NOMO-1 treated with DMSO at 0.1 percent for 48 hours (cell line): ENCODE measurements around the gene DUSP18.
"Not testable (repeated sequence)": the region's sequence is repeated elsewhere in the genome, so short reads cannot be mapped to it uniquely, and the experiment has no call there.

Experiments
- DNase-seq: peaks from one replicate; lab custom pipeline; 2025; ENCODE audit not compliant: unreplicated experiment; lab: John Stamatoyannopoulos, UW

DUSP18 gene

DNA sequence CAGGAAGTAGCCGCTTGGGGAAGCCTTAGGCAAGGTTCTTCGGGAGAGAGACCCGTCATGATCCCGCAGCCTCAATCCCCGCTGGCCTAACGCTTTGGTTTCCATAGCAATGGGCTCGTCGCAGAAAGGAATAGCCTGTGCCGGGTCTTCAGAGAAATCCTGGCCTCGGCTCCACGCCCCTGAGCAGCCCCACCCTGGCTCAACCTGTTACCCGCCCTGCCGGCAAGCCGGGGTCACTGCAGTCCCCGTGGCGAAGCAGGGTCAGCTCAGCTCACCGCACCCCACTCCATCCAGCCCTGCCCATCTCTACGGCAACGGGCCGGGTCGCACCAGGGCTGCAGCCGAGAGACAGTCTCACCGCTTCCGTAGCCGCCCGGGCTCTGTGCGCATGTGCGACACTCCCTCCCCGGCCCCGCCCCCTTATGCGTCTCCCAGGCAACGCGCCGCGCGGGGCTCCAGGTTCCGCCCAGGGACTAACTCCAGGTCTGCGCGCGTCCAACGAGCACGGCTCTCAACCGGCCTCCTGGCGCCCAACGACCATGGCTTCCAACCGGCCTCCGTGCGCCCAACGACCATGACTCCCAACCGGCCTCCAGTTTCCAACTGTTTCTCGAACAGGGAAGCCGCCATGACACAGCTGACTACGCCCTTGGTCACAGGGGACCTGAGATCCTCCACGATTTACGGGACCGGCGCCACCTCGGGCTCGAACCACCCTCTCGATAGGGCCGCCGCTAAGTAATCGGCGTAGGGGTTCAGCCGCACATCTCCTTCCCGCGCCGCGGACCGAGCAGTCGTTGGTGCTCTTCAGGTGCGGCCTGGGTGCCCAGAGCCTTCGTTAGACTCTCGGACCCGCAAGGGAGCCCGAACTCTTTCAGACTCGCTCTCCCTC lies at the start of gene DUSP18:
TSS of gene DUSP18 (minus strand) at position 382 of the 892 bp plus-strand sequence. CDS start 3,872 bp downstream, outside the sequence.
- peak; percentile 75 for DNase-seq

DNA sequence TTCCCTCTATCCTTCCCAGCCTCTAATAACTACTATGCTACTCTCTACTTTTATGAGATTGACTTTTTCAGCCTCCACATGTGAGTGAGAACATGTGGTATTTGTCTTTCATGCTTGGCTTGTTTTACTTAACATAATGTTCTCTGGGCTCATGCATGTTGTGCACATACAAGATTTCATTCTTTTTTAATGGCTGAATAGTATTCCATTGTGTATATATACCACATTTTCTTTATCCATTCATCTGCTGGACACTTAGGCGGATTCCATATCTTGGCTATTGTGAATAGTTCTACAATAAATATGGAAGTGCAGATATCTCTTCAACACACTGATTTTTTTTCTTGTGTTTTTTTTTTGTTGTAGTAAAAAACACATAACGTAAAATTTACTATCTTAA lies 46.4 kb upstream of the DUSP18 start:
- DNase-seq: no peak

DNA sequence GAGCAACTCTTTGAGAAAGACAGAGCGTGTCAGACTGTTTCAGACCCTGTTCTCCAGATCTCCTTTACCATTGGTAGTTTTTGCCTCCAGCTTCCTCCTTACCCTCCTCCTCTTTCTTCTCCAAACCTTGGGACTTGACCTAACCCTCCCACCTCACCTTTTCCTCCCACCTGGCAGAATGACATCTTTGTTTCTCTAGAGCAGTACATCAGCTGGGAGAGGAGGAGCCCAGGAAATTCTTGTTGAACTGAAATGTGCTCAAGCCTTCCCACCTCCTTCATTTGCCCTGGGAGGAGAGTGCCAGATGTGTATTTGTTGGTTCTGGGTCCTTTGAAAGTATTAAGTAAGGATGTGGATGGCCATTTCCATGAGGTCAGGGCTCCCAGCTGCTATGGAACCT lies 44.4 kb upstream of the DUSP18 start:
- no peak for DNase-seq

DNA sequence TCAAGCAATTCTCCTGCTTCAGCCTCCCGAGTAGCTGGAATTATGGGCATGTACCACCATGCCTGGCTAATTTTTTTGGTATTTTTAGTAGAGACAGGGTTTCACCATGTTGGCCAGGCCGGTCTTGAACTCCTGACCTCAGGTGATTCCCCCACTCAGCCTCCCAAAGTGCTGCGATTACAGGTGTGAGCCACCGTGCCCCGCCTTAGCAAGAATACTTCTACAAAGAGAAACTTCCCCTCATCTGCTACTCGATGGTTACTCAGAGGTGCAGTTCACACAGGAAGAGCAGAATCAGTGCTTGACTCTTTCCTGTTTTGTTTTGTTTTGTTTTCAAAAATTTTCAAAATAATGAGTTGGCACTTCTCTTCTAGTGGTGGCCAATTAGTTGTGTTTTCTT lies 42.3 kb upstream of the DUSP18 start:
- DNase-seq: not testable (repeated sequence)

DNA sequence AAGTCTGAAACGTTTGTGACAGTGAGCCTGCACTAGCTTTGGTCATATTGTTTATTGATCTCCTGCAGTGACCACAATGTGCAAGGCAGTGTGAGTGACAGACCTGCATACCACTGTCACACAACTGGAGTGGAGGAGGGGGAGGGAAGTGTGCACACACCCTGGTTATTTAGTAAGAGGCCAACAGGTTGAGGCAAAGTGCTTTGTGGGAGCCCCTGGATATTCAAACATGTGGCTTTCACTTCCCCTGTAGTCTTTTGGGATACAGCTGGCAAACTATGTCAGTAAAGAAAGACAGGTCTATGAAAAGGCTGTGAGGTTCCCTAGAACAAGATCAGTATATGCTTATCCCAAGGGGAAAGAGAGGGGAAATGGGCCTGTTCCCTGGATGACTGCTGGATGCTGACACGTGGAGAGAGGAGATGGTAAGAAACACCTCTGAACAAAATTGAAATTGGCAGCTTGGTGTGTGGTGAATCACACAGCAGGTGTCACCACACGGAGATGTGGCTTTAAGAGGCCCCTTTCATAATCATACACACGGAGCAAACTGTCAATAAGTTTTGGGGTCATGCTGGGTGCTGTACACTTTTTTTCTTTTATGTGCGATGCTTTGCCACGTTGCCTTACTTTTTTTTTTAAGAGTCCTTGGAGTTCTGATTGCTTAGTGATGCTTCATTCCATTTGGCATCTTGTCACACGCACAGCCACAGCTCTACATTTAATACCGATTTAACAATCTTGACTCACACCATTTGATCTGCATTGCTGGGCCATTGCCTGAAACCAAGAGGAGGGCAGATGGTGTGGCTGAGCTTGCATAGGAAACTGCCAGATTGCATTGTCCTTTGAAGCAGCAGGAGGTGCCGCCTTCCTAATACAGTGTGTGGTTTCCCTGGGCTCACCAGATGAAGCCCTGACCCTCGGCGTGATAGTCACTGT lies 38.3 kb upstream of the DUSP18 start:
- DNase-seq: peak; percentile 61

DNA sequence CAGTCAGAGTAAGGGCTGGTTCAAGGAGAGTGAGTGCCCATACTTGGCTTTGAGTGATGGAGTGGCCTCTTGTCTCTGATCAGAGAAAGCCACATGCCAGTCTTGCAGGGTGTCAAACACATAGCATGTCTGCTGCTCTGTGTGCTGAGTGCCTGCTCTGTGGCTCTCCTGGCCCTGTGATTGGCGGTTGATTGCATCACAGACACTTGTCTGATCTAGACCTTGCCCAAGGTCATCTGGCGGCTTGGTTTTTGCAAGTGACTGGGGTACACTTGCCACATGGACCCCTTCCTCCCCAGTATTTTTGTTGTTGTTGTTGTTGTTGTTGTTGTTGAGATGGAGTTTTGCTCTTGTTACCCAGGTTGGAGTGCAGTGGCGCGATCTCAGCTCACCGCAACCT lies 37.3 kb upstream of the DUSP18 start:
- DNase-seq: no peak

DNA sequence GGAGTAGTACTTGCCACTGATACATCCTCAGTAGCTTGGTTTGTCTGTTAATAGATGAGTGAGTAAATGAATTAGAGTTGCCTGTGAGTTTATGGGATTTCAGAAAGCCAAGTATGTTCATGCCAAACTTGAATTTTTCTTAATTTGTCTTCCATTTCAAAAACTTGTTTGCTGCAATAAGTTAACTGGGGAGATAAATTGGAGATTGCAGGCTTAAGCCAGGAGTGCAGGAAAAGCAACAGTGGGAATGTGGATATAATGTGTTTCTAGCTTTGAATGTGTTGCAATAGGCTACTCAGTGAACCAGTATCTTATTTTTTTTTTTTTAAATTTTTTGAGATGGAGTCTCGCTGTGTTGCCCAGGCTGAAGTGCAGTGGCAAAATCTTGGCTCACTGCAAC lies 35.2 kb upstream of the DUSP18 start:
- DNase-seq: no peak

DNA sequence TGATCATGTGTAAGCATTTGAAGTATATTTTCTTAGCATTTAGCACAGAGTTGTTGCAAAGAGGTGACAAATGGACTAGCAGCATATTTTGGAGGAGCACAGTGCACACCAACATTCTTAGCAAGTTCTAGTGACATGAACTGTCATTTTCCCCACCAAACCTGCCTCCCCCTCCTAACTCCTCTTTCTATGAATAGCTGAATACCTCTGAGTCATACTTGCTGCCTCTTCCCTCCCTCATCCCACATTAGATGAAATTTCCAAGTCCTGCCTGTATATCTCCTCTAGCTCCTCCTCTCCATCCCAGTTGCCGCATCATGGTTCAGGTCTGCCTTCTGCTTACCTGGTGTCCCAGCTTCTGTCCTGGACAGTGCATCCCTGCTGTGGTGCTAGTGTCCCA lies 34.2 kb upstream of the DUSP18 start:
- DNase-seq: no peak

DNA sequence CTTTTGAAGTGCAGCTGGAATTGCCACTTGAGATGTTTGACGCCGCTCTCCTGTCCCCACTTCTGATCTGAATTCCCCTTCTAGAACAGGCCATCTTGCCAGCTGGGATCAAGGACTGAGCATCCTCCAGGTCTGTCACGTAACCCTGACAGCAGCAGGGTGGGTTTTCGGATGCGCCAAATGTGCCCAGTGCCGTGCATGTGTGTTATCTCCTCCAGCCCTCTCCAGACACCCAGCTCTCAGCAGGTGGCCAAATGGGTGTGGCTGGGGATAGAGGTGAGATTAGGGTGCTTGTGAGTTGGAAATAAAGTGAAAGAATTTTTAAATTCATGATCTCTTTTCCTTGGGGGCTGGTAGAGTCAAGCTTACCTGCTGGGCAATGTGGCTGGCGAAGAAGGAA lies 30.3 kb upstream of the DUSP18 start:
- no peak for DNase-seq

DNA sequence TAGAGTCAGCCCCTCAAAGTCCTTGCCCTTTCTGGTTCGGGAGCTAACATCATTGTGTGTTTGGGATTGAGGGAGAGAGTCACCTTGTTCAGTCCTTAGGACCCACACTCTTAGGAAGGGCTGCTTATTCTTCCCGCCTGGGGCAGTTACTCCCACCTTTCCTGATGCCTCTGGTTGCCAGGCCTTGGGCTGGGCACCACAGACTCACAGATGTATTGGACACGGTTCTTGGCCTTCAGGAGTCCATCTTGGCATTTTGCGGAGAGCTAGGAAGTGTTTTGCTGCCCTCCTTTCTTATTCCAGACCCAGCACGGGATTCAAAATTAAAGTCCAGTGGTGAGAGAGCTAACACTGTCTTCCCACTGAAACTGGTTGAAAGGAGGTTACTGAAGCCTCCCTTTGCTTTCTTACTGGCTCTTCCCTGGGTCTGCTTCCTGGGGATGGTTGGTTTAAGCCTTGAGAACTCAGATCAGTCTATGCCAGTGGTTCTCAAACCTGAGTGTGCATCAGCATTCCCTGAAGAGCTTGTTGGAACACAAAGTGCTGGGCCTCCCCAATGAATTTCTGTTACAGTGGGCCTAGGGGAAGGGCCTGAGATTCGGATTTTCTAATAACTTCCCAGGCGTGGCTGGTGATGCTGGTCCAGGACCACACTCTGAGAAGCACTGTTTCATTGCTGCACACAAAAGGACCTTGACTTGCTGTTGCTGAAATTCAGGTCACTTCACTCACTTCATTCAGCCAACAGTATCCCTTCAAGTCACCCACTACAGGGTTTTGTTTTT lies 28.4 kb upstream of the DUSP18 start:
- DNase-seq: no peak

DNA sequence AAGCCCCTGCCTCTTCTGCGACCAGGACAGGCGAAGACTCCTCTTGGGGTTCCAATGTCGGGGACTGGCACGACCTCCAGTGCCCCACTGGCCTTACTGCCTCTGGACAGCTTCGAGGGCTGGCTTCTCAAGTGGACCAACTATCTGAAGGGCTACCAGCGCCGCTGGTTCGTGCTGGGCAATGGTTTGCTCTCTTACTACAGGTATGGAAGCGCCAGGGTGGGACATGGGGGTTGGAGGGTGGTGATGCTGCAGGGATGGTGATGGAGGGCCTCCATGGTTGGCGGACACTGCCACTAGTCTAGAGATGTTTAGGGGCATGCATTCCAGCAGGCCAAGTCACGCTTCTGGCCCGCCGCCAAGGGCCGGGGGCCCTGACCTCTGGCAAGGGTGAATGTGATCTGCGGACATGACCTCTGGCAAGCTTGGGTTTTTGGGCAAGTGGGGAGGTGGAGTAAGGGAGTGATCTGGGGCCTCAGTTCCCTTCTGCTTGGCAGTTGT lies 27.7 kb upstream of the DUSP18 start:
- no peak for DNase-seq

DNA sequence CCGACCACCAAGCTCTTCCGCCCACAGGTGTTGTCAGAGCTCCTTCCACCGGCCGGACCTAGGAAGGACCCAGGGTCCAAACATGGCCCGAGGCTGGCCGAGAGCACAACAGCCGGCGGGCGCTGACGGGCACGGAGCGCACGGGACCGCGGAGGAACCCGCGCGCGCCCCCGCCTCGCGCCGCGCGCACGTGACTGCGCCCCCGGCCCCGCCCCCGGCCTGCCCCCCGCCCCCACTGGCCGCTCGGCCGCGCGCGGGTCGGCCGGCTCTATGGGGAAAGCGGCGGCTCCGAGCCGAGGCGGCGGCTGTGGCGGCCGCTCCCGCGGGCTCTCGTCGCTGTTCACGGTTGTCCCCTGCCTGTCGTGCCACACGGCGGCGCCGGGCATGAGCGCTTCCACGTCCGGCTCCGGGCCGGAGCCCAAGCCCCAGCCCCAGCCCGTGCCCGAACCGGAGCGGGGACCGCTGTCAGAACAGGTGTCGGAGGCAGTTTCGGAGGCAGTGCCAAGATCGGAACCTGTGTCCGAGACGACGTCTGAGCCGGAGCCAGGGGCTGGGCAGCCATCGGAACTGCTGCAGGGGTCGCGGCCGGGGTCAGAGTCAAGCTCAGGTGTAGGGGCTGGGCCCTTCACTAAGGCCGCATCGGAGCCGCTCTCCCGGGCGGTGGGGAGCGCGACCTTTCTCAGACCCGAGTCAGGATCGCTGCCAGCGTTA lies 27.1 kb upstream of the DUSP18 start, which contains the start of gene OSBP2:
TSS of gene OSBP2 (plus strand) at position 235 of the 711 bp plus-strand sequence. CDS start at position 271, 36 bp downstream.
- no peak for DNase-seq

DNA sequence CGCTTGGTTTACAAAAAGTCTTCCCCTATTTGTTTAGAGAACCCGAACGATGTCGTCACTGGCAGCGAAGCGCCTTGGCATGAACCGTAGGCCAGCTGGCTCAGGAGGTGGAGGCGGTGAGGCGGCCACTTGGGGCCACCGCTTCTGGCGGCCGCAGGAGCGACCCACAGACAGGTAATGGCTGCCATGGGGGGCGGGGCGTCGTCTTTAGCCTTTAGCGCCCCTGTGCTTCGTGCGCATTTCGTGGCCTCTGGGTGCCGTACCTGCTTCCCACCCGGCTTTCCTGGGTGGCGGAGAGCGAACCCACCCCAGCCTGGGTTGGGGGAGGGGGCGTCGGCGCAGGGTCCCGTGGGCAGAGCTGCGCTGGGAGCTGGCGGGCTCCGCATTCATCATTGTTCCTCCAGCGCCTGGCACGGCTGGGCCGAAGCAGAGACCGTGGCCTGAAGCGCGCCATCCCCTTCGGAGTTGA lies 26.5 kb upstream of the DUSP18 start:
- DNase-seq: peak; percentile 53

DNA sequence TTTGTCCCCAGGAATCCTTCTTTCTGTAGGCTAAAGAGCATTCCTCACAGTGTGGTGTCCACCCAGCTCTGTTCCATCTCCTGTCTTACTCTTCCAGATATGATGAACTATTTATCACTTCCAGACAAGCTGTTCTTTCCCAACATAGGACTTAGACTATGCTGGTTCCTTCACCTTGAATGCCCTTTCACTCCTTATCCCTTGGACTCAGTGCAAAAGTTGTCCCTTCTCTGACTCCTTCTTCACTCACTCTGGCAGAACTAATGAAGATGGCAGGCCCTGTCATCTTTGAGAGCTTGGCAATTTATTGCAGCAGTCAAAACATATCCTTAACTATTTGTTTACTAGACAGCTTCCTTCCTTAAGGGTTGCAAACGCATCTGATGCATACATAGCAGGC lies 23.5 kb upstream of the DUSP18 start:
- DNase-seq: no peak

DNA sequence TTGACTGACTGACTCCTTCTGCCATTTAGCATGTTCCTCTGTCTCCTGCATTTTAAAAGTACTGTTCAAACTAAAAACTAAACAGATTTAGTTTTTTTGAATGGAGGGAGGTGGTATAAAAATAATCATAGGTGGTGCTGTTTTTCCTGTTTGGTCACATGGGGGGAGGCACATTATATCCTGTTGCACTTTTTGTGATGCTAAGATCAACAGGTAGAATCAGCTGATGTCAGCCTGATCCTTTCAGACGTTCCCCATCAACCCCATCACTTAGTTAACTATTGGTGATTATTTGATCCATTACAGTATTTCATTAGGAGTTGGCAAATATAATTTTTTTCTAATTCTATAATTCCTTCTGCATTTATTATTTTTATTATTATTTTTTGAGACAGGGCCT lies 21.9 kb upstream of the DUSP18 start:
- DNase-seq: no peak

DNA sequence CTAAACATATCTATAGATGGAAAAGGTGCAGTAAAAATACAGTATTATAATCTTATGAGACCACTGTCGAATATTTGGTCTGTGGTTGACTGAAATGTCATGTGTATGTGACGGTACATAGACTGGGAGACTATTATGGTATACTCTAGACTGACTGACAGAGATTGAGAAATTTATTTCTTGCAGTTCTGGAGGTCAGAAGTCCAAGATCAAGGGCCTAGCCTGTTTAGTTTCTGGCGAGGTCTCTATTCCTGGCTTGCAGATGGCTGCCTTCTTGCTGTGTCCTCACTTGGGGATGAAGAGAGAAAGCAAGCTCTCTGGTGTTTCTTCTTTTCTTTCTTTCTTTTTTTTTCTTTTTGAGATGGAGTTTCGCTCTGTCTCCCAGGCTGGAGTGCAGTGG lies 19.7 kb upstream of the DUSP18 start:
- DNase-seq: no peak

DNA sequence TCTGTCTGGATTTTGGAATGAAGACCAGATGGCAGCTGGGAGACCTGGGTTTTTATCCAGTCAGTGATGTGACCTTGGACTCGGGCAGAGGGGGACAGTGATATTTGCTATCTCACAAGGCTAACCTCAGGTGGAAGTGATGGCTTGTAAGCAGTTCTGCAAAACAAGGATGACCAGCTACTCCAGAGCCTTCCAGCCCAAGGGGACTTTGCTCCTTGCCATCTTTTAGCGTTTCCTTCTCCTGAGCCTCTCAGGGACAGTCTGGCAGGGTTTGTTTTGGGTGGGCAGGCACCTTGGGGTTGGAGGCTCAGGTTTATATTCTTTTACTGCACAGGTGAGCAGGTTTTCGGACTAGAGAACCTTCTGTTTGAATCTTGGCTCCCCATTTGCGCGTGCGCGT lies 17.5 kb upstream of the DUSP18 start:
- DNase-seq: no peak

DNA sequence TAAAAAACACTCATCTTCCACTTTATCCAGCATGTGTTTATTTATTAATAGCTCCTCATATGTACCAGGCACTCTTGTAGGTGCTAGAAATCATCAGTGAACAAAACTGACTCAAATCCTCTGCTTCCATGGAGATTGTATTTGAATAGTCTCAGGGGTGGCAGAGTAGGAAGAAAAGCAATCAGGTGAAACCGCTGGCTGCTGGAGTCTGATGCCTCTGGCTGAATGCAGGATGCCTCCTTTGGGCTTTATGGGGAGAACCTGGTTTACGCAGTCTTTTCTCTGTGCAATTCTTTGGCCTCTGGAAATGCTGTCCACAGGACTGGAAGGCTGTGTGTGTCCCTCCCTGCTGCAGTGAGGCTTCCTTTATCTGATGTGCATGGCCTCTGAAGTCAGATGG lies 14.2 kb upstream of the DUSP18 start:
- DNase-seq: no peak

DNA sequence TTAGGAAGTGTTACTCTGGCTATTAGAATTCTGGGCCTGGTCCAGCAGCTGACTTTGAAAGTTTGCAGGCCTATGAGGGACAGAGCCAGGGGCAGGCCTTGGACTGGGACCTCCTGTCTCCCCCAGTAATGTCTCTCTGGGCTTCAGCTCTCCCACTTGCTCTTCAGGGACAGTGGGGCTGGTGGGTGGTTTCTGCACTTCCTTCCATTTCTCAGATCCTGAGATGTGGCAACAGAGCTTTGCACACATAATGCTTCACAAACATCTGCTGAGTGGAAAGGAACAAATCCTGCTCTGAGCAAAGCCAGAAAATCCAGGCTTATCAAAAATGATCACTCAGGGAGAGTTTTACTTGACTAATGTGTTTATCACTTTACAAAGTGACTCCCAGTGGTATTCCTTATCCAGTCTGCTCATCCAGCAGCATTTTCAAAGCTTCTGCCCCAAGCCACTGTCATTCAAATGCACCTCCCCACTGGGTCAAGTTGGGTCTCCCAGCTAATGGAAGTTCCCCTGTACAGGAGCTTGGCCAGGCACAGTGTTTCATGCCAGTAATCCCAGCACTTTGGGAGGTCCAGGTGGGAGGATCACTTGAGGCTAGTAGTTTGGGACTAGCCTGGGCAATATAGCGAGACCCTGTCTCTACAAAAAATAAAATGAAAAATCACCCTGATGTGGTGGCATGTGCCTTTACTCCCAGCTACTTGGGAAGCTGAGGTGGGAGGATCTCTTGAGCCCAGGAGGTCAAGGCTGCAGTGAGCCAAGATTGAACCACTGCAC lies 13.5 kb upstream of the DUSP18 start:
- no peak for DNase-seq
